Activated naive CD4-positive, alpha-beta T cell treated with anti-CD3 and anti-CD28 coated beads, Interleukin-2, amount 50 U/mL, for 72 hours (primary cell): ENCODE data around the gene BRMS1L. TPM values are rescaled to one million over a fixed set of nuclear protein-coding genes. Genes with fewer than 3 reads are reported as not detected.
"Not testable (repeated sequence)": the region's sequence is repeated elsewhere in the genome, so short reads cannot be mapped to it uniquely, and the experiment has no call there.

Experiments
- ATAC-seq, 2 donors: fragments of 150-1000 bp; cut with Tn5 transposase; 2 replicates each; pipeline ENCODE4 v1.10.0; 2021; ENCODE audit warnings: mild to moderate bottlenecking in 2 of 2, moderate library complexity in 2 of 2
- DNase-seq, 2 donors: peaks; one replicate each; pipeline ENCODE4 v3.0.0; 2021 to 2022; ENCODE audit warnings: low spot score in 2 of 2
- H3K27ac Mint-ChIP-seq, 2 donors: one replicate each; pipeline ENCODE4 v1.8.0; 2022; ENCODE audit warnings: mild to moderate bottlenecking in 2 of 2, mixed read lengths in 2 of 2
- H3K36me3 Mint-ChIP-seq, 2 donors: one replicate each; pipeline ENCODE4 v1.8.0; 2022; ENCODE audit warnings: mixed read lengths in 2 of 2
- H3K9me3 Mint-ChIP-seq, 2 donors: one replicate each; pipeline ENCODE4 v1.8.0; 2022; ENCODE audit warnings: mixed read lengths in 2 of 2
- total RNA-seq, 2 donors: library from RNA; stranded (reverse); gene quantifications; one replicate each; pipeline ENCODE4 v1.2.3, GENCODE V29; 2022

BRMS1L gene
- total RNA-seq, 2 donors from 2014 or later = 5.1 to 5.7 TPM

DNA sequence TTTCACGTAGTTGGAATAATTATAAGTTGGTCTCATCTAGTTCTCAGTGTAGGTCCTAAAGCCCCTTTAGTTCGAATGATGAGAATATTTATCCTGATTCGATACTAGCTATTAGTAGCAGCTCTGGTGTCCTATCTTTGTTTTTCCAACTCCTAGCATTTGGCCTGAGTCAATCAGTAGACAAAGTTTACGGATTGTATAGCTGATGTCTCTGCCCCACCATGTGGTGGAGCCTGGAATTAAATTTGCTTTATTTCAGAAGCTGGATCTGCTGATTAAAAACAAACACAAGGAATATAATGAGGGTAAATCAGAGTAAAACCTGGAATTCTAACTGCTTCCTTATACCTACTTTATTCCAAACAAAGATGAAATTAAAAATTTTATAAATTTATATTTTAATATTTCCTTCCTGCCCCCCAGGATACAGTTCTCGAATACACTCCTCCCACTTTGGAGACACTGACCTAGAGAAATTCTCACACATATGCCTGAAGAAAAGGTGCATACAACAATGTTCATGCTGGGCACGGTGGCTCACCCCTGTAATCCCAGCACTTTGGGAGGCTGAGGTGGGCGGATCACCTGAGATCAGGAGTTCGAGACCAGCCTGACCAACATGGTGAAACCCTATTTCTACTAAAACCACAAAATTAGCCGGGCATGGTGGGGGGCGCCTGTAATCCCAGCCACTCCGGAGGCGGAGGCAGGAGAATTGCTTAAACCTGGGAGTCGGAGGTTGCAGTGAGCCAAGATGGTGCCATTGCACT lies 7.6 kb upstream of the BRMS1L start:
- Mint-ChIP-seq H3K9me3 (no peaks in the 10 kb centered on the region), H3K36me3 (no peaks in the 10 kb centered on the region), H3K27ac (no peak overlapping the region)
- DNase-seq (peak in 1 of 2 donors; percentile 27), ATAC-seq (peak in 1 of 2 donors; percentile 45)

- no peak for DNase-seq
- no peaks in the 10 kb centered on the region for H3K36me3 Mint-ChIP-seq
- H3K27ac Mint-ChIP-seq = no peak overlapping the region
- no peak for ATAC-seq
- no peaks in the 10 kb centered on the region for H3K9me3 Mint-ChIP-seq
Observed at GRCh38 chr14:35819591-35820540, 6.3 kb upstream of the BRMS1L start.

- no peak overlapping the region for H3K27ac Mint-ChIP-seq
- H3K9me3 Mint-ChIP-seq = no peaks in the 10 kb centered on the region
- ATAC-seq (no peak), DNase-seq (peak in 1 of 2 donors; percentile 13)
- peaks cover 0 to under 1% of the 10 kb centered on the region in 2 donors for H3K36me3 Mint-ChIP-seq
Observed at GRCh38 chr14:35821564-35822411, 4.3 kb upstream of the BRMS1L start.

DNA sequence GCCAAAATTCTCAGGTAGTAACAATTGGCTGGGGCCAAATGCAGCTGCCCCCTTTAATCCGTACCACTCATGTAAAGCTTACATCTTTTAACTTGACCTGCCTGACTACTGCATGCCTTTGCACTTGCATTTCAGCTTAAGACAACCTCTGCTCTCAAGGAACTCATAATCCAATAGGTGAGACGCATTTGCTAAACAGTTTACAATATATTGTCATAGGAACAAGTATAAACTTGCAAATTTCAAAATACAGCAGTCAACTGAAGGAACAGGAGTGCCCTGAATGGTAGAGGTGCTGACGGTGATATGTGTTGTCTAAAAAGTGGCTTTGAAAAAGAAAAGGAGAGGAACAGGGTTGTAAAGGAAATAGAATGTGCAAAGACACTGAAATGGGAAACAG lies 3.6 kb upstream of the BRMS1L start:
- ATAC-seq (no peak), DNase-seq (no peak)
- H3K27ac Mint-ChIP-seq = no peak overlapping the region
- peaks cover 0 to 8% of the 10 kb centered on the region in 2 donors for H3K36me3 Mint-ChIP-seq
- no peaks in the 10 kb centered on the region for H3K9me3 Mint-ChIP-seq

- DNase-seq, H3K9me3 Mint-ChIP-seq, ATAC-seq: not testable (repeated sequence)
- peak overlapping the region in 1 of 2 donors; percentile 64 for H3K27ac Mint-ChIP-seq
- peaks cover 0 to 12% of the 10 kb centered on the region in 2 donors for H3K36me3 Mint-ChIP-seq
Observed at GRCh38 chr14:35824446-35825165, 1.5 kb upstream of the BRMS1L start.

- ATAC-seq (no peak), DNase-seq (no peak)
- H3K27ac Mint-ChIP-seq = peak overlapping the region; percentile 8 to 92
- peaks cover 0 to 12% of the 10 kb centered on the region in 2 donors for H3K36me3 Mint-ChIP-seq
- H3K9me3 Mint-ChIP-seq = no peaks in the 10 kb centered on the region
Observed at GRCh38 chr14:35825968-35826217, 245 bp upstream of the BRMS1L start.

DNA sequence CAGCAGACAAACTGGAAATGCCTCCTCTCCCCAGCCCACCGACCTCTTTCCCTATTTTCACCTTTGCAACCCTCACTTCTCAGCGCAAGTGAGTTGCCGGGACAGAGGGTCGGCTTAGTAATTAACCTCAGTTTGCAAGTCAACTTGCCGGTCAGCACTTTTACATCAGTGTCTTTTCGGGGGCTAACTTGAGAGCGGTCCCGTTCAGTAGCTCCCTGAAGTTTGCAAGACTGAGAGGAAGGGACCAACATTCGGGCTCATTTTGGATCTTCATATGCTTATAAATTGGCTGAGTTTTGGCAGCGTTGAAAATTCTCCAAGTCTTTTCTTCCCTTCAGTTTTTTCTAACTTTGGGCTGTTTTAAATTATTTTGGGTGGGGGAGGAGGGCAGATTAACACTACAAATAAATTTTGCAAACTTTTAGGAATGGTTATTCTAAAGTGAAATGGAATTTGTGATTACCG lies 846 bp downstream of the BRMS1L start:
- Mint-ChIP-seq H3K27ac (peak overlapping the region in 1 of 2 donors; percentile 92), H3K9me3 (no peaks in the 10 kb centered on the region), H3K36me3 (peaks cover 9 to 12% of the 10 kb centered on the region in 2 donors)
- DNase-seq (no peak), ATAC-seq (no peak)

DNA sequence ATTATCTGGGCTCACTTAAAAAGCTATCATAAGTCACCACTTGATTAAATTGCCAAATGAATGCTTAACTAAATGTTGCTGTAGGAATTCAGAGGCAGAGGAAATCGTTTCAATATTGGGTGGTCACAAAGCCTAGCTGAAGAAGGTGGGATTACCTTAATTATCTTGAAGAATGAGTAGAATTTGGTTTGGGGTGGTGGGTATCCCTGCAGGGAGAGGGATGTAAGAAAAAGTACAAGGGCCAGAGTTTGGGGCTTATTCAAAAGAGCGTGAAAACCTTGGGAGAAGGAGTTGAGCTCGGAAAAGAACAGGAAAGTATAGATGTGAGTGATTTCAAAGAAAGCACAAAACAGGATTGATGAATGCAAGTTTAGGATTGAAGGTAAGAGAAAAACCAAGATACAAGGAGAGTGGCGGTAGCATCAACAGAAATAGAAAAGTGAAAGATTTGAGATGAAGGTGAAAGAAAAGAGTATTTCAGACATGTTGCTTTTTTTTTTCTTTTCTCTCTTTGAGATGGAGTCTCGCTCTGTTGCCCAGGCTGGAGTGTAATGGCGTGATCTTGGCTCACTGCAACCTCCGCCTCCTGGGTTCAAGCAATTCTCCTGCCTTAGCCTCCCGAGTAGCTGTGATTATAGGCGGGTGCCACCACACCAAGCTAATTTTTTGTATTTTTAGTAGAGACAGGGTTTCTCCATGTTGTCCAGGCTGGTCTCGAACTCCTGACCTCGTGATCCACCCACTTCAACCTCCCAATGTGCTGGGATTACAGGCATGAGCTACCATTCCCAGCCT lies 1.7 kb downstream of the BRMS1L start:
- no peak for DNase-seq
- H3K36me3 Mint-ChIP-seq = peaks cover 9 to 12% of the 10 kb centered on the region in 2 donors
- H3K27ac Mint-ChIP-seq = peak overlapping the region in 1 of 2 donors; percentile 92
- no peaks in the 10 kb centered on the region for H3K9me3 Mint-ChIP-seq
- ATAC-seq = no peak

DNA sequence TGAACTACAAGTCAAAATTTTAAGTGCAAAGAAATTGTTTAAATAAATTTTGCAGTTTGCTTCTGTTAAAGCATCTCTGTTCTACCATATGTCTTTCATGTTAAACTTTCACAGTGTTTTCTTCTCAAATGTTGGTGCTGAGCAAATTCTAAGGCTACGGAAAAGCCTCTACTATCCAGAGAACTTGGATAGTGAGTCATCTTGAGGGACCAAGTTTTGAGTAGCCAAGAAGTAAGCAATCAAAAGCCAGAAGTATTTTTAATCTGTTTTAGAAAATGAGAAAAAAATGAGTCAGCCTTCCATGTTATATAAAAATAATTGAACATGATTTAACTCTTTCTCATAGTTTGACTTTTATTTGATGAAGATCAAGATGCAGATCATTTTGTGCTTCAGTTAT lies 3.3 kb downstream of the BRMS1L start:
- Mint-ChIP-seq H3K27ac (no peak overlapping the region), H3K9me3 (no peaks in the 10 kb centered on the region), H3K36me3 (peaks cover 9 to 12% of the 10 kb centered on the region in 2 donors)
- ATAC-seq (no peak), DNase-seq (no peak)

DNA sequence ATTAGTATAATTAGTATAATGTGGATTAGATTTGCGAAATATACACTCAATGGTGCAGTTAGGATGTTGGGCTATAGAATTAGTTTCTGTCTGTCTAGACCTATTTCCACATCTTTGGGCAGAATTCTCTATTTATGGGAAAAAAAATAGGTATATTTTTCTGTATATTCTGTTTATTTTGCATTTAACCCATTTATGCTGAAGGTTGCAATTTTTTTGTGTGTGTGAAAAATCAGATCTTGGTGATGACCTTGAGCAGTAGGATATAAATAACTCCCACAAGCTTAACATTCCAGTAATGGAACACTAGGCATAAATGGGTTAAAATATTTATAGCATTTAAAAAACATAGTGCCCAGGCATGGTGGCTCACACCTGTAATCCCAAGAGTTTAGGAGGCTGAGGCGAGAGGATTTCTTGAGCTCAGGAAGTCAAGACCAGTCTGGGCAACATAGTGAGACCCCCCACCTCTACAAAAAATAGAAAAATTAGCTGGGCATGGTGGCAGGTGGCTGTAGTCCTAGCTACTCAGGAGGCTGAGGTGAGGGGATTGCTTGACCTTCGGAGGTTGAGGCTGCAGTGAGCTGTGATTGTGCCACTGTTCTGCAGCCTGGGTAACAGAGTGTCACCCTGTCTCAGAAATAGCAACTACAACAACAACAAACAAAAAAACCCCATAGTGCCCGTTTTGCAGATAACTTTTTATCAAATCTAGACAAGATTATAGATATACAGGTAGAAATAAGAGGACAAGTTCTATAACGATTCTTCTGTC lies 9.3 kb downstream of the BRMS1L start:
- ATAC-seq (no peak), DNase-seq (no peak)
- H3K27ac Mint-ChIP-seq = no peak overlapping the region
- H3K36me3 Mint-ChIP-seq = peaks cover 32 to 36% of the 10 kb centered on the region in 2 donors
- H3K9me3 Mint-ChIP-seq = peaks cover 4 to 6% of the 10 kb centered on the region in 2 donors

DNA sequence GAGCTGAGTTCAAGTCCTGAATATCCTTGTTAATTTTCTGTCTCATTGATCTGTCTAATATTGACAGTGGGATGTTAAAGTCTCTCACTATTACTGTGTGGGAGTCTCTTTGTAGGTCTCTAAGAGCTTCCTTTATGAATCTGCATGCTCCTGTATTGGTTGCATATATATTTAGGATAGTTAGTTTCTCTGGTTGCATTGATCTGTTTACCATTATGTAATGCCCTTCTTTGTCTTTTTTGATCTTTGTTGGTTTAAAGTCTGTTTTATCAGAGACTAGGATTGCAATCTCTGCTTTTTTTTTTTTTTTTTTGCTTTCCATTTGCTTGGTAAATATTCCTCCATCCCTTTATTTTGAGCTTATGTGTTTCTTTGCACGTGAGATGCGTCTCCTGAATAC lies 15.6 kb downstream of the BRMS1L start:
- Mint-ChIP-seq H3K36me3 (peaks cover 73 to 76% of the 10 kb centered on the region in 2 donors), H3K9me3 (peaks cover 25 to 27% of the 10 kb centered on the region in 2 donors)
- not testable (repeated sequence) for DNase-seq, ATAC-seq, H3K27ac Mint-ChIP-seq

- not testable (repeated sequence) for DNase-seq, H3K27ac Mint-ChIP-seq, ATAC-seq
- Mint-ChIP-seq H3K9me3 (peaks cover 25 to 27% of the 10 kb centered on the region in 2 donors), H3K36me3 (peaks cover 69 to 78% of the 10 kb centered on the region in 2 donors)
Observed at GRCh38 chr14:35842245-35842644, 16.1 kb downstream of the BRMS1L start.

- Mint-ChIP-seq H3K27ac (no peak overlapping the region), H3K36me3 (peaks cover 52 to 60% of the 10 kb centered on the region in 2 donors), H3K9me3 (peaks cover 22 to 27% of the 10 kb centered on the region in 2 donors)
- DNase-seq (no peak), ATAC-seq (no peak)
Observed at GRCh38 chr14:35844494-35844893, 18.4 kb downstream of the BRMS1L start.

DNA sequence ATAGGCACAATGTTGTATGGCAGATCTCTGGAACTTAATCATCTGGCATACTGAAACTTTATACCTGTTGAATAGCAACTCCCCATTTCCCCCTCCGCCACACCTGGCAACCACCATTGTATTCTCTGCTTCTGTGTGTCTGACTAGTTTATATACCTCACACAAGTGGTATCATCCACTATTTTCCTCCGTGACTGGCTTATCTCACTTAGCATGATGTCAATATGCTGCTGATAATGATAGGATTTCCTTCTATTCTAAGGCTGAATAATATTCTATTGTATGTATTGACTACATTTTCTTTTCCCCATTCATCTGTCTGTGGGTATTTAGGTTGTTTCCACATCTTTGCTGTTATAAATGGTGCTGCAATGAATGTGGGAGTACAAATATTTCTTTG lies 21.5 kb downstream of the BRMS1L start:
- Mint-ChIP-seq H3K9me3 (peaks cover 4% of the 10 kb centered on the region in 2 donors), H3K36me3 (peaks cover 32 to 42% of the 10 kb centered on the region in 2 donors), H3K27ac (no peak overlapping the region)
- ATAC-seq = no peak
- no peak for DNase-seq
